Lower lobe of right lung (tissue), 2 donors: ENCODE measurements around the gene CACNB2. TPM values are rescaled to one million over a fixed set of nuclear protein-coding genes. Genes with fewer than 3 reads are reported as not detected.

Source experiments
- ATAC-seq, 2 donors: fragments of 200-7000 bp; cut with Tn5 transposase; one replicate each; pipeline ENCODE4 v1.9.1; 2020 to 2022; ENCODE audit warnings: mild to moderate bottlenecking in 2 of 2, moderate library complexity in 2 of 2
- DNase-seq: peaks from one replicate; pipeline ENCODE4 v3.0.0-alpha.2; 2020
- H3K27ac ChIP-seq: fragments of 200-600 bp; one replicate; pipeline ENCODE4 v1.8.0; 2022
- H3K27me3 ChIP-seq: fragments of 200-600 bp; one replicate; pipeline ENCODE4 v1.8.0; 2022; ENCODE audit warnings: low read depth
- H3K36me3 ChIP-seq: fragments of 200-600 bp; one replicate; pipeline ENCODE4 v1.8.0; 2022; ENCODE audit warnings: mild to moderate bottlenecking
- H3K4me1 ChIP-seq: fragments of 200-600 bp; one replicate; pipeline ENCODE4 v1.8.0; 2022
- H3K4me3 ChIP-seq: fragments of 200-600 bp; one replicate; pipeline ENCODE4 v1.8.0; 2022; ENCODE audit warnings: mild to moderate bottlenecking
- H3K9me3 ChIP-seq: fragments of 200-600 bp; one replicate; pipeline ENCODE4 v1.8.0; 2022
- CTCF ChIP-seq: fragments of 200-600 bp; IDR thresholded peaks from one replicate; pipeline ENCODE4 v1.8.0; 2022; ENCODE audit warnings: antibody characterized with exemption, mild to moderate bottlenecking
- intact Hi-C: fragments of 100-400 bp; cut with DNase I; formaldehyde crosslinking; loops from one replicate; pipeline ENCODE4 v1.11.0; 2022
- total RNA-seq: library from RNA; stranded (reverse); fragmentation: NEBNext Ultra II Directional; extraction: Animal tissue kit (Norgen Biotek cat#: 25700); gene quantifications from one replicate; pipeline ENCODE4 v1.2.1, GENCODE V29; 2021
- donor health status: DM: no; HTN: yes; CAD: no; lungs with severe emphysema.

CACNB2 gene
- total RNA-seq, 1 donor from 2014 or later: 1.4 TPM

GRCh38 chr10:18364987-18365775 is 225.0 kb downstream of the CACNB2 start:
- intact Hi-C loops: no loop called here
- ATAC-seq (no peak), DNase-seq (no peak)

GRCh38 chr10:18367840-18368239 is 227.6 kb downstream of the CACNB2 start:
- Histone ChIP-seq H3K4me3 (no peak overlapping the region), H3K36me3 (no peaks in the 10 kb centered on the region), H3K4me1 (no peaks in the 10 kb centered on the region), H3K27me3 (no peaks in the 10 kb centered on the region), H3K9me3 (no peaks in the 10 kb centered on the region), H3K27ac (no peak overlapping the region)
- TF ChIP-seq CTCF: no peak
- ATAC-seq: no peak
- intact Hi-C loops: no loop called here
- no peak for DNase-seq

More at GRCh38 chr10:18364987-18365775, 225.0 kb downstream of the CACNB2 start:
- Histone ChIP-seq H3K27me3 (no peaks in the 10 kb centered on the region), H3K4me3 (no peak overlapping the region), H3K4me1 (no peaks in the 10 kb centered on the region), H3K9me3 (no peaks in the 10 kb centered on the region), H3K36me3 (no peaks in the 10 kb centered on the region), H3K27ac (no peak overlapping the region)
- TF ChIP-seq CTCF: no peak

GRCh38 chr10:18368273-18368672 is 228.0 kb downstream of the CACNB2 start:
- Histone ChIP-seq H3K27ac (no peak overlapping the region), H3K4me1 (no peaks in the 10 kb centered on the region), H3K4me3 (no peak overlapping the region), H3K27me3 (no peaks in the 10 kb centered on the region), H3K9me3 (no peaks in the 10 kb centered on the region), H3K36me3 (no peaks in the 10 kb centered on the region)
- TF ChIP-seq CTCF: no peak
- DNase-seq (no peak), ATAC-seq (no peak)
- intact Hi-C loops: no loop called here

GRCh38 chr10:18368682-18369081 is 228.5 kb downstream of the CACNB2 start:
- intact Hi-C loops: no loop called here
- DNase-seq (no peak), ATAC-seq (no peak)
- H3K27me3 ChIP-seq: no peaks in the 10 kb centered on the region
- TF ChIP-seq CTCF: no peak
- H3K27ac ChIP-seq: no peak overlapping the region
- no peak overlapping the region for H3K4me3 ChIP-seq
- no peaks in the 10 kb centered on the region for H3K4me1 ChIP-seq
- H3K9me3 ChIP-seq: no peaks in the 10 kb centered on the region
- no peaks in the 10 kb centered on the region for H3K36me3 ChIP-seq

GRCh38 chr10:18369859-18370473 is 229.7 kb downstream of the CACNB2 start:
- DNase-seq: no peak
- Histone ChIP-seq H3K36me3 (no peaks in the 10 kb centered on the region), H3K9me3 (no peaks in the 10 kb centered on the region), H3K4me3 (no peak overlapping the region), H3K27ac (no peak overlapping the region), H3K27me3 (no peaks in the 10 kb centered on the region), H3K4me1 (no peaks in the 10 kb centered on the region)
- no peak for TF ChIP-seq CTCF
- no peak for ATAC-seq
- intact Hi-C loops: no loop called here
